Heart right ventricle (tissue), 16 donors: ENCODE measurements around the gene TMEM52. TPM values are rescaled to one million over a fixed set of nuclear protein-coding genes. Genes with fewer than 3 reads are reported as not detected.
A peak's percentile ranks its signal among the peaks of the same experiment; 100 is the strongest.

ENCODE experiments used
- ATAC-seq, 8 donors: fragments of 200-7000 bp; cut with Tn5 transposase; one replicate each; pipeline ENCODE4 v1.9.1; 2020; ENCODE audit warnings: mild to moderate bottlenecking in 8 of 8, moderate library complexity in 8 of 8, moderate number of reproducible peaks in 1 of 8
- DNase-seq, 2 donors: peaks; one replicate each; pipeline ENCODE4 v3.0.0-alpha.2; 2020
- H3K27ac ChIP-seq, 10 donors: fragments of 200-600 bp; sonication (generic) in 2 of 10; one replicate each; pipeline versions ENCODE4 v1.5.0 to v1.8.0; 2020 to 2022; ENCODE audit warnings: mild to moderate bottlenecking in 3 of 10
- H3K27me3 ChIP-seq, 7 donors: fragments of 200-600 bp; one replicate each; pipeline ENCODE4 v1.8.0; 2021 to 2022; ENCODE audit warnings: mild to moderate bottlenecking in 2 of 7
- H3K36me3 ChIP-seq, 9 donors: fragments of 200-600 bp; sonication (generic) in 1 of 9; one replicate each; pipeline versions ENCODE4 v1.5.0 to v1.8.0; 2020 to 2022; ENCODE audit warnings: mild to moderate bottlenecking in 2 of 9
- H3K4me1 ChIP-seq, 9 donors: fragments of 200-600 bp; sonication (generic) in 1 of 9; one replicate each; pipeline versions ENCODE4 v1.5.0 to v1.8.0; 2020 to 2022; ENCODE audit warnings: mild to moderate bottlenecking in 4 of 9
- H3K4me3 ChIP-seq, 10 donors: fragments of 200-600 bp; sonication (generic) in 2 of 10; one replicate each; pipeline versions ENCODE4 v1.5.0 to v1.8.0; 2020 to 2022; ENCODE audit warnings: mild to moderate bottlenecking in 7 of 10, moderate library complexity in 2 of 10
- H3K9me3 ChIP-seq, 11 donors: fragments of 200-600 bp in 10 of 11; sonication (generic) in 2 of 11; one replicate each; pipeline versions ENCODE4 v1.5.0 to v1.8.0; 2013 to 2022; ENCODE audit warnings: mild to moderate bottlenecking in 2 of 11, control low read depth in 1 of 11, moderate library complexity in 1 of 11
- CTCF ChIP-seq, 9 donors: fragments of 200-600 bp; sonication (generic) in 2 of 9; IDR thresholded peaks; one replicate each; pipeline versions ENCODE4 v1.5.0 to v1.8.0; 2021 to 2022; ENCODE audit warnings: antibody characterized with exemption in 9 of 9, mild to moderate bottlenecking in 5 of 9, moderate library complexity in 1 of 9
- WGBS, 2 donors: extraction: QIAGEN DNeasy Blood & Tissue Kit; methylation state at CpG; one replicate each; pipeline ENCODE4 v1.1.7; 2013; ENCODE audit warnings: inconsistent platforms in 1 of 2; 5-methylcytosine and 5-hydroxymethylcytosine counted together
- intact Hi-C, 10 donors: fragments of 100-400 bp; cut with DNase I; formaldehyde crosslinking; loops; one replicate each; pipeline versions ENCODE4 v1.11.1 to v1.14.2; 2022
- polyA plus RNA-seq, 2 donors: library from polyadenylated mRNA; stranded (reverse); fragments of 200-250 nt; gene quantifications; one replicate each; pipeline ENCODE4 v1.2.3, GENCODE V29; 2013
- total RNA-seq, 10 donors: library from RNA; stranded (reverse); fragmentation: NEBNext Ultra II Directional in 3 of 10; extraction: Animal tissue kit (Norgen Biotek cat#: 25700) in 3 of 10; gene quantifications; one replicate each; pipeline versions ENCODE4 v1.2.1 to v1.2.4, GENCODE V29; 2021 to 2023
- donor health status: Arrhythmogenic right ventricular cardiomyopathy.
- donor health status: ischemic (EF 13 %, LVEDD 7.1; RV severe dilation, severe dysfunction).
- donor health status: healthy with polysubstance abuse.
- donor health status: DM: no; HTN: yes; CAD: no.
- donor health status: DM: no; HTN: no; CAD: no.
- donor health status: ischemic (EF 25% LVEDD 6.9; RV normal size, moderate dysfunction).
- donor health status: ischemic (EF 25% LVEDD 5.7; RV mildly dilated, moderate dysfunction).
- donor health status: healthy.
- donor health status: DM: yes; HTN: yes; CAD: no.
- donor health status: Ischemic cardiomyopathy.
- donor health status: ischemic (EF 35%, LVEDD 5.7; RV mildly dilated, moderate dysfunction).
- donor health status: nonischemic (EF 11% LVEDD 7.7; RV severe dilation, severe dysfunction).
- donor health status: DM: yes; HTN: yes; CAD: no.
- donor health status: PGD.
- donor health status: ischemic (EF 29% LVEDD 5.4; RV normal size, mild dysfunction).
- donor health status: nonischemic (EF 23%, LVEDD 6.1; RV moderate dilation, normal function).

The TMEM52 gene
- total and polyA plus RNA-seq, 12 donors, result 0.58 to 11.5 (median 1.9) TPM; not detected in 2

- H3K4me3 ChIP-seq, result no peak overlapping the region
- ATAC-seq (peak in 1 of 8 donors; percentile 4), DNase-seq (no peak)
- no peaks in the 10 kb centered on the region for H3K36me3 ChIP-seq
- H3K9me3 ChIP-seq, result no peaks in the 10 kb centered on the region
- H3K27ac ChIP-seq, result no peak overlapping the region
- peaks cover 0 to 26% (median 13%) of the 10 kb centered on the region in 9 donors for H3K4me1 ChIP-seq
- TF ChIP-seq CTCF (IDR thresholded peaks at IDR 0.05), result no peak
- H3K27me3 ChIP-seq, result no peaks in the 10 kb centered on the region
- 82 to 85% methylated on average over 26 of the region's 26 CpGs for WGBS, 2 donors
- intact Hi-C loops, result no loop called here
These were observed 7.3 kb upstream of the TMEM52 start for GRCh38 chr1:1926346-1926811.

GRCh38 chr1:1925437-1926345 is 6.6 kb upstream of the TMEM52 start:
- no peaks in the 10 kb centered on the region for H3K27me3 ChIP-seq
- no peak overlapping the region for H3K4me3 ChIP-seq
- DNase-seq, result no peak
- WGBS, 2 donors, result 77 to 83% methylated on average over 27 of the region's 27 CpGs
- no peak for ATAC-seq
- H3K27ac ChIP-seq, result no peak overlapping the region
- H3K36me3 ChIP-seq, result no peaks in the 10 kb centered on the region
- no peak for TF ChIP-seq CTCF (IDR thresholded peaks at IDR 0.05)
- intact Hi-C loops, result no loop called here
- no peaks in the 10 kb centered on the region for H3K9me3 ChIP-seq
- peaks cover 0 to 26% (median 13%) of the 10 kb centered on the region in 9 donors for H3K4me1 ChIP-seq

GRCh38 chr1:1924849-1925248 is 5.8 kb upstream of the TMEM52 start:
- Histone ChIP-seq H3K4me3 (no peak overlapping the region), H3K27me3 (no peaks in the 10 kb centered on the region), H3K9me3 (no peaks in the 10 kb centered on the region), H3K4me1 (peaks cover 0 to 26% (median 13%) of the 10 kb centered on the region in 9 donors), H3K27ac (no peak overlapping the region), H3K36me3 (no peaks in the 10 kb centered on the region)
- no peak for TF ChIP-seq CTCF (IDR thresholded peaks at IDR 0.05)
- ATAC-seq (no peak), DNase-seq (no peak)
- WGBS, 2 donors, result 92 to 95% methylated on average over 21 of the region's 21 CpGs
- intact Hi-C loops, result no loop called here

- DNase-seq (no peak), ATAC-seq (no peak)
- intact Hi-C loops, result no loop called here
- no peaks in the 10 kb centered on the region for H3K36me3 ChIP-seq
- TF ChIP-seq CTCF (IDR thresholded peaks at IDR 0.05), result no peak
- no peaks in the 10 kb centered on the region for H3K27me3 ChIP-seq
- peaks cover 0 to 30% (median 17%) of the 10 kb centered on the region in 9 donors for H3K4me1 ChIP-seq
- H3K9me3 ChIP-seq, result no peaks in the 10 kb centered on the region
- 45 to 46% methylated on average over 18 of the region's 18 CpGs for WGBS, 2 donors
- H3K4me3 ChIP-seq, result no peak overlapping the region
- no peak overlapping the region for H3K27ac ChIP-seq
These were observed 5.3 kb upstream of the TMEM52 start for GRCh38 chr1:1924386-1924785.
